Measurements from ENCODE around the gene TARP.

DNA sequence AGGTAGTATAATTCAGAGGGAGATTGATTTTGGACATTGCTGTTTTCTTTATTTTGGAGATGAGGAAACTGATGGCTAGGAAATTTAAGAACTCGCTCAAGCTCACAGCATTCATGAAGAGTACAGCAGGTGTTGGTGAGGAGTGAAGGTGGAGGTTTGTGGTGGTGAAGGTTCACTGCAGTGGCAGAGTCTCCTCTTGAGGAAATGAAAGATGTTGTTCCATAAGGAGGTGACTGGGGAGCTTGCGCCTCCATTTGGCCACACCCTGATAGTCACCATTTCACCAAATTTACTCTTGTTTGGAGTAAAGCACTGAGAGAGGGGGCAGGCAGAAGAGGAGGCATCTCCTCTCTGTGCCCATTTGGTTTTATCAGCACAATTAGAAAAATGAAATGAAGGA lies 46.4 kb upstream of the TARP start:
- TF ChIP-seq, protein P1, sequence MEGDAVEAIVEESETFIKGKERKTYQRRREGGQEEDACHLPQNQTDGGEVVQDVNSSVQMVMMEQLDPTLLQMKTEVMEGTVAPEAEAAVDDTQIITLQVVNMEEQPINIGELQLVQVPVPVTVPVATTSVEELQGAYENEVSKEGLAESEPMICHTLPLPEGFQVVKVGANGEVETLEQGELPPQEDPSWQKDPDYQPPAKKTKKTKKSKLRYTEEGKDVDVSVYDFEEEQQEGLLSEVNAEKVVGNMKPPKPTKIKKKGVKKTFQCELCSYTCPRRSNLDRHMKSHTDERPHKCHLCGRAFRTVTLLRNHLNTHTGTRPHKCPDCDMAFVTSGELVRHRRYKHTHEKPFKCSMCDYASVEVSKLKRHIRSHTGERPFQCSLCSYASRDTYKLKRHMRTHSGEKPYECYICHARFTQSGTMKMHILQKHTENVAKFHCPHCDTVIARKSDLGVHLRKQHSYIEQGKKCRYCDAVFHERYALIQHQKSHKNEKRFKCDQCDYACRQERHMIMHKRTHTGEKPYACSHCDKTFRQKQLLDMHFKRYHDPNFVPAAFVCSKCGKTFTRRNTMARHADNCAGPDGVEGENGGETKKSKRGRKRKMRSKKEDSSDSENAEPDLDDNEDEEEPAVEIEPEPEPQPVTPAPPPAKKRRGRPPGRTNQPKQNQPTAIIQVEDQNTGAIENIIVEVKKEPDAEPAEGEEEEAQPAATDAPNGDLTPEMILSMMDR (IDR thresholded peaks at IDR 0.05; ENCODE audit: poor library complexity), result no peak
- TF ChIP-seq EZH2 (IDR thresholded peaks at IDR 0.05; ENCODE audit: borderline replicate concordance) (no peak), EZH2phosphoT487 (IDR thresholded peaks at IDR 0.05; ENCODE audit: low read depth, severe bottlenecking, unreplicated experiment) (no peak)

Data from hepatocyte (in vitro differentiated cells).